NT2/D1 (cell line): Measurements from ENCODE around the gene ST6GALNAC6.
A peak's percentile ranks its signal among the peaks of the same experiment; 100 is the strongest.

Source experiments
- DNase-seq: peaks from one replicate; pipeline ENCODE4 v3.0.0-alpha.2; 2011; ENCODE audit warnings: low read depth, low spot score
- H3K27me3 ChIP-seq: 2 replicates; pipeline ENCODE4 v1.6.0; 2011; ENCODE audit warnings: mild to moderate bottlenecking; ENCODE audit not compliant: insufficient read length, insufficient read depth
- H3K36me3 ChIP-seq: 2 replicates; pipeline ENCODE4 v1.6.1; 2011; ENCODE audit warnings: mild to moderate bottlenecking, low read length, mixed read lengths; ENCODE audit not compliant: insufficient read depth, insufficient read length
- H3K4me1 ChIP-seq: 2 replicates; pipeline ENCODE4 v1.5.1; 2011; ENCODE audit not compliant: insufficient read depth, insufficient read length
- H3K4me3 ChIP-seq: 2 replicates; pipeline ENCODE4 v1.5.1; 2011; ENCODE audit warnings: low read depth; ENCODE audit not compliant: insufficient read length
- H3K9ac ChIP-seq: 2 replicates; pipeline ENCODE4 v1.6.0; 2011; ENCODE audit warnings: low read depth; ENCODE audit not compliant: insufficient read length
- H3K9me3 ChIP-seq: 2 replicates; pipeline ENCODE4 v1.5.1; 2011; ENCODE audit warnings: mild to moderate bottlenecking, low read length; ENCODE audit not compliant: insufficient read depth
- SUZ12 ChIP-seq: IDR thresholded peaks from 2 replicates; pipeline ENCODE4 v1.6.1; 2011; ENCODE audit not compliant: insufficient read length, insufficient read depth; ENCODE audit errors: extremely low read depth
- YY1 ChIP-seq: IDR thresholded peaks from 2 replicates; pipeline ENCODE4 v1.6.1; 2011; ENCODE audit not compliant: insufficient read length, insufficient read depth

The ST6GALNAC6 gene

DNA sequence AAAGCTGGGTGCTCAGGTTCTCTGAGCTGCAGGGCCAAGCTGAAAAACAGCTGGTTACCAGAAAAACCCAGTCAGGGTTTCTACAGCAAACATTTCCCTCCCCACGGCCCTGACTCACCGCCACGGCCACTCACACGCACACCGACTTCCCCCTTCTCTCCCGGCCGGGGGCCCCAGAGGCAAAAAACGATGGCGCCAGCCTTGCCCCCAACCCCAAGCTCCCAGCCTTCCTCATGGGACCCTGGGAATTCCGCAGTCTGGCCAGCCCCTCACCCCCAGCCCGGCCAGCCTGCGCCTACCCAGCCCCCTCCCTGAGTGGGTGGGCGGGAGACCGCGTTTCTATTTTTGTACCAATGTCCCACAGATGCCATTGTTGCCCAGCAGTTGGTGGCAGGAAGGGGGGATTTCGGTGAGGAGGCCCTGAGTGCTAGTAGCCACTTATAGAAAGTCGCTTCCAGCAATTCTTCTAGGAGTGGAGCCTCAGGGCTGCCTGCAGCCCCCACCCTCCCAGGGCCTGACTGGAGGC lies 63.3 kb downstream of the ST6GALNAC6 start:
- H3K4me1 ChIP-seq, result peaks cover 24% of the 10 kb centered on the region
- H3K9ac ChIP-seq, result peak overlapping the region; percentile 46
- no peaks in the 10 kb centered on the region for H3K27me3 ChIP-seq
- H3K9me3 ChIP-seq, result no peaks in the 10 kb centered on the region
- H3K4me3 ChIP-seq, result no peak overlapping the region
- H3K36me3 ChIP-seq, result no peaks in the 10 kb centered on the region
- TF ChIP-seq SUZ12, result no peak
- no peak for TF ChIP-seq YY1
- DNase-seq, result no peak
